ENCODE measurements around the gene NUP188.
A peak's percentile ranks its signal among the peaks of the same experiment; 100 is the strongest.

NUP188 gene

DNA sequence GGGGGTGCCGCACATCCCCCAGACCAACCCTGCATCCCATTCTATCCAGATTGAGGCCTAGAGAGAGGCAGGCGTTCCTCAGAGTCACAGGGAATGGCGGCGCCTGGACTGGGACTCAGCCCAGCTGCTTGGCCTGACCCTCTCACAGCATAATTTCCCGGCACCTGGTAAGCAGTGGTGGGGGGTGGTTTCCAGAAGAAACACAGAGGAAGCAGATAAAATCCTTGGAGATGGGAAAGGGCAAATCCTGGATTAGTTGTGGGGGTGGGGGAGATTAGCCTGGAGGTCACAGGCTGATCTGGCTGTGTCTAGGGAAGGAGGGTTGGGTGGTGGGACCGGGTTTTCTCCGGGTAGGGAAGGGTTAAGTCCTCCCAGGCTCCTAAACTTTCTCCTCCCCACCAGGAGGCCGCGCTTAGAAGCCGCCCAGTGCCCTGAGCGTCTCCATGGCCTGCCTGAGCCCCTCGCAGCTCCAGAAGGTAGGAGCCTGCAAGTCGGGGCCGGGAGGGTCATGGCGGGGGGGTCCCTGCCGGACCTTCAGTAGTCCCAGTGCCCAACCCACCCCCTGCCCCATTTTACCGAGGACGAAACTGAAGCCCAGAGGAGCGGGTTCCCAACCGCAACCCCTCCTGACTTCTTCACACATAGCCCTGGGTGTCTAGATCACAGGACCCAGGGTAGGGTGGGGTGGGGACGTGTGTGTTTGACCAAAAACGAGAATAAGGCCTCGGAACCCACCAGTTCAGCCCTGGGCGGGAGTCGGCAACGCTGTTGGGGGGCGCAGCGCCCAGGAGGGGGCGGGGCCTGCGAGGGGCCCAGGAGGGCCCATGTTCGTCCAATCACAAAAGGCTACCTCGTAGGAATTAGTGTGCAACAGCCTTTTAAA is 25.4 kb upstream of the NUP188 start:
- H3K4me3 ChIP-seq (ENCODE audit: low read length): peak overlapping the region; percentile 34
- TF ChIP-seq, protein P1, sequence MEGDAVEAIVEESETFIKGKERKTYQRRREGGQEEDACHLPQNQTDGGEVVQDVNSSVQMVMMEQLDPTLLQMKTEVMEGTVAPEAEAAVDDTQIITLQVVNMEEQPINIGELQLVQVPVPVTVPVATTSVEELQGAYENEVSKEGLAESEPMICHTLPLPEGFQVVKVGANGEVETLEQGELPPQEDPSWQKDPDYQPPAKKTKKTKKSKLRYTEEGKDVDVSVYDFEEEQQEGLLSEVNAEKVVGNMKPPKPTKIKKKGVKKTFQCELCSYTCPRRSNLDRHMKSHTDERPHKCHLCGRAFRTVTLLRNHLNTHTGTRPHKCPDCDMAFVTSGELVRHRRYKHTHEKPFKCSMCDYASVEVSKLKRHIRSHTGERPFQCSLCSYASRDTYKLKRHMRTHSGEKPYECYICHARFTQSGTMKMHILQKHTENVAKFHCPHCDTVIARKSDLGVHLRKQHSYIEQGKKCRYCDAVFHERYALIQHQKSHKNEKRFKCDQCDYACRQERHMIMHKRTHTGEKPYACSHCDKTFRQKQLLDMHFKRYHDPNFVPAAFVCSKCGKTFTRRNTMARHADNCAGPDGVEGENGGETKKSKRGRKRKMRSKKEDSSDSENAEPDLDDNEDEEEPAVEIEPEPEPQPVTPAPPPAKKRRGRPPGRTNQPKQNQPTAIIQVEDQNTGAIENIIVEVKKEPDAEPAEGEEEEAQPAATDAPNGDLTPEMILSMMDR (IDR thresholded peaks at IDR 0.05; ENCODE audit: insufficient read depth, low read depth, low read length, missing control alignments): no peak
- DNase-seq (ENCODE audit: low read depth): no peak

DNA sequence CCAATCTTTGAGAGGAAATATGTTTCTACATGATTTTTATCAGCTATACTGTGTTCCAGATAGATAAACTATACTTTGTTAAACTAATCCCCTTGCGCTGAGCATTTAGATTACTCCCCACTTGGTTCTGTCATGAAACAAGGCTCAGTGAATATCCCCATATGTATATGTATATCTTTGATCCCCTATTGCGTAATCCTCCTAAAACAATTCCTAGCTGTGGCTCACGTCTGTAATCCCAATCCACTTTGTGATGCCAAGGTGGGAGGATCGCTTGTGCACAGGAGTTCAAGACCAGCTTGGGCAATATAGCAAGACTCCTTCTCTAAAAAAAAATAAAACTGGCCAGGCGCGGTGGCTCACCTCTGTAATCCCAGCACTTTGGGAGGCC is 24.0 kb upstream of the NUP188 start:
- TF ChIP-seq, protein P1 (IDR thresholded peaks at IDR 0.05; ENCODE audit: insufficient read depth, low read depth, low read length, missing control alignments): no peak
- DNase-seq (ENCODE audit: low read depth): no peak
- no peak overlapping the region for H3K4me3 ChIP-seq (ENCODE audit: low read length)

DNA sequence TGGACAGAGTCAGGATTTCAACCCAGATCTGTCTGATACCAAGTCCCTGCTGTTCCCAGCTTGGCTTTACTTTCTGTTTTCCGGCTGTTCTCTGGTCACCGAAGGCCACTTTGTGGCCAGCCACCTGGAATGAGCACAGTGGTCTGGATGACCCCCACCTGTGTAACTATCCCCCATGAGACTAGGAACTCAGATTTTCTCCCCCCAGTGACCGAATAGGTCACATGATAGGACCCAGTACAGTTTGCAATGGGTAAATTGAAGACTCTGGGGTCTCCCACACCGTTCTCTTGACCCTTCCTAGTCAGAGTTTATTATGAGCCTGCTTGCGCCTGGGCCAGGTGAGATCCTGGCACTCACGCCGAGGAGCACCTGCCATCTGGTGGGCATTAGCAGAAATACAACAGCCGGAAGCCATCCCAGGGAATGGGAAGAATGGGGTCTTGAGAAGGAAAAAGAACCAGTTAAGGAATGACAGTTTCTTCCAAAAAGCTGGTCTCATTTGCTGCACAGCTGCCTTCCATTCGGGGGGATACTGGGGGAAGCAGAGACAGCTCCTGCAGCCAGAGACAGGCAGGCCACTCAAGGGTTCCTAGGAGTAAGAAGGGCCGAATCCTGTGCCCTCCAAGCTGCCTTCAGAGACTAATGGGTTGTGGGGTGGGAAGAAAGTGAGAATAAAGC is 19.6 kb upstream of the NUP188 start:
- no peak overlapping the region for H3K4me3 ChIP-seq (ENCODE audit: low read length)
- DNase-seq (ENCODE audit: low read depth): peak; percentile 61
- TF ChIP-seq, protein P1 (IDR thresholded peaks at IDR 0.05; ENCODE audit: insufficient read depth, low read depth, low read length, missing control alignments): peak; percentile 91

DNA sequence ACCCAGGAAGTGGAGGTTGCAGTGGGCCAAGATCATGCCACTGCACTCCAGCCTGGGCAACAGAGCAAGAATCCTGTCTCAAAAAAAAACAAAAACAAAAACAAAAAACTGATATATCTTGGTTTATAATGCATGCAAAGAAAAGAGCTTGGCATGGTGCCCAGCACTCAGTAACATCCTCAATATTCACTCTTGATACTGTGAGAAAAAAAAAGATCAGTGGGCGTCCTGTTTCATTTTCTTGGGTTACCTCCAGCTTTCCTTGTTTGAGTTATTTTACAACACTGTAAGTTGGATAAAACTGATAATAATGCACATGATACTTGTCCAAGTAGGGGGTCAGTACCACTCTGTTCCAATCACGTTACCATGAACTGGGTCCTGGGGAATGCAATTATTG is 18.9 kb upstream of the NUP188 start:
- H3K4me3 ChIP-seq (ENCODE audit: low read length): no peak overlapping the region
- TF ChIP-seq, protein P1 (IDR thresholded peaks at IDR 0.05; ENCODE audit: insufficient read depth, low read depth, low read length, missing control alignments): no peak
- DNase-seq (ENCODE audit: low read depth): no peak

DNA sequence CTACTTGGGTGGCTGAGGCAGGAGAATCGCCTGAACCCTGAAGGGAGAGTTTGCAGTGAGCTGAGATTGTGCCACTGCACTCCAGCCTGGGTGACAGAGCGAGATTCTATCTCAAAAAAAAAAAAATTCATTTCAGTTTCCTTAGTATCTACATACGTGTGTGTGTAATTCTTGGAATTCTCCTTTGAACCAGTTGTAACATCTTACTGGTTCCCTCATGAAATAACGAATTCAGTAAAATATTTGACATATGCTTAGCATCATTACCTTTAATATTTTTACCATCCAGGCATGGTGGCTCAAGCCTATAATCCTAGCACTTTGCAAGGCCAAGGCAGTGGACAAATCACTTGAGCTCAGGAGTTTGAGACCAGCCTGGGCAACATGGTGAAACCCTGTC is 17.9 kb upstream of the NUP188 start:
- DNase-seq (ENCODE audit: low read depth): no peak
- no peak overlapping the region for H3K4me3 ChIP-seq (ENCODE audit: low read length)
- TF ChIP-seq, protein P1 (IDR thresholded peaks at IDR 0.05; ENCODE audit: insufficient read depth, low read depth, low read length, missing control alignments): no peak

DNA sequence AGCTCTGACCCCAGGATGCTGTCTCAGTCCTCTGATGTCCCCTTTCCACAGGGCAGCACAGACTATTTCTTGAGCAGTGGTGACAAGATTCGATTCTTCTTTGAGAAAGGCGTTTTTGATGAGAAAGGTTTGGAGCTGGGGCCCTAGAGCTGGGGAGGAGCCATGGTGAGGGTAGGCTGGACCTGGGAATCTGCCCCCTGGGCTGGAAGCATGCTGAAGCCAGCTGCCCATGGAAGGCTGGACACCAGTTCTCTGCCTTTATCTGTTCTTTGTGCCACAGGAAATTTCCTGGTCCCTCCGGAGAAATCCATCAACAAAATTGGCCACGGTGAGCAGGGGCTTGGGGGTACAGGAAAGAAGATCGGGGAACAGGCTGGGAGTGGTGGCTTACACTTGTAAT is 13.8 kb upstream of the NUP188 start:
- DNase-seq (ENCODE audit: low read depth): no peak
- H3K4me3 ChIP-seq (ENCODE audit: low read length): no peak overlapping the region
- TF ChIP-seq, protein P1 (IDR thresholded peaks at IDR 0.05; ENCODE audit: insufficient read depth, low read depth, low read length, missing control alignments): no peak
